CD4-positive, CD25-positive, alpha-beta regulatory T cell (primary cell): ENCODE measurements around the gene RFX2. TPM values are rescaled to one million over a fixed set of nuclear protein-coding genes. Genes with fewer than 3 reads are reported as not detected.

ENCODE experiments used
- ATAC-seq, 2 donors: fragments of 150-1000 bp; cut with Tn5 transposase; one replicate each; pipeline ENCODE4 v1.10.0; 2021; ENCODE audit warnings: low read depth in 2 of 2, moderate number of reproducible peaks in 2 of 2, moderate library complexity in 1 of 2
- DNase-seq, 3 donors: peaks; one replicate each; pipeline versions ENCODE4 v3.0.0 to v3.0.0-alpha.2; 2012 to 2022; ENCODE audit warnings: mixed read lengths in 1 of 3
- H3K27ac ChIP-seq: one replicate; pipeline ENCODE4 v1.7.0; 2013; ENCODE audit warnings: mild to moderate bottlenecking, low read length; ENCODE audit not compliant: insufficient read depth, poor library complexity, severe bottlenecking
- H3K27me3 ChIP-seq: one replicate; pipeline ENCODE4 v1.7.0; 2013; ENCODE audit warnings: low read length; ENCODE audit not compliant: control insufficient read depth, insufficient read depth
- H3K36me3 ChIP-seq: one replicate; pipeline ENCODE4 v1.7.0; 2013; ENCODE audit warnings: mild to moderate bottlenecking, low read length, moderate library complexity; ENCODE audit not compliant: control insufficient read depth, insufficient read depth
- H3K4me1 ChIP-seq: 2 replicates; pipeline ENCODE4 v1.7.0; 2013; ENCODE audit warnings: mild to moderate bottlenecking, low read length; ENCODE audit not compliant: insufficient read depth, control insufficient read depth, poor library complexity, severe bottlenecking
- H3K4me3 ChIP-seq: one replicate; pipeline ENCODE4 v1.7.0; 2013; ENCODE audit warnings: low read depth, mild to moderate bottlenecking, low read length, moderate library complexity
- H3K9me3 ChIP-seq, 2 experiments: 1 replicate in 1 of 2; 2 replicates in 1 of 2; pipeline ENCODE4 v1.7.0; 2013; ENCODE audit warnings: low read length in 2 of 2, mild to moderate bottlenecking in 1 of 2, moderate library complexity in 1 of 2; ENCODE audit not compliant: control insufficient read depth in 2 of 2
- H3K27ac Mint-ChIP-seq, 3 donors: one replicate each; pipeline ENCODE4 v1.8.0; 2020 to 2022; ENCODE audit warnings: mild to moderate bottlenecking in 3 of 3, mixed read lengths in 3 of 3, moderate library complexity in 2 of 3
- H3K27me3 Mint-ChIP-seq: one replicate; pipeline ENCODE4 v1.8.0; 2022; ENCODE audit warnings: mild to moderate bottlenecking, mixed read lengths
- H3K36me3 Mint-ChIP-seq: one replicate; pipeline ENCODE4 v1.8.0; 2020; ENCODE audit warnings: mixed read lengths
- H3K4me1 Mint-ChIP-seq, 4 donors: one replicate each; pipeline ENCODE4 v1.8.0; 2020 to 2022; ENCODE audit warnings: mixed read lengths in 4 of 4, mild to moderate bottlenecking in 1 of 4
- H3K4me3 Mint-ChIP-seq, 4 donors: one replicate each; pipeline ENCODE4 v1.8.0; 2020 to 2022; ENCODE audit warnings: mild to moderate bottlenecking in 4 of 4, mixed read lengths in 4 of 4, moderate library complexity in 3 of 4
- H3K9me3 Mint-ChIP-seq, 7 donors: one replicate each; pipeline ENCODE4 v1.8.0; 2020 to 2022; ENCODE audit warnings: mixed read lengths in 7 of 7, mild to moderate bottlenecking in 3 of 7, moderate library complexity in 2 of 7
- polyA plus RNA-seq, 4 donors: library from polyadenylated mRNA; unstranded; fragments of 300-500 nt; fragmentation: Illumina TruSeq; gene quantifications; one replicate each; pipeline ENCODE4 v1.2.3, GENCODE V29; 2021
- total RNA-seq: library from RNA; stranded (reverse); gene quantifications from one replicate; pipeline ENCODE4 v1.2.3, GENCODE V29; 2022

Gene RFX2
- total and polyA plus RNA-seq, 5 donors from 2014 or later, result 1.3 to 3.3 (median 2.3) TPM

- H3K9me3 ChIP-seq, result no peaks in the 10 kb centered on the region
- ATAC-seq (no peak), DNase-seq (no peak)
- Mint-ChIP-seq H3K27ac (no peak overlapping the region), H3K36me3 (peaks cover 3% of the 10 kb centered on the region), H3K9me3 (no peaks in the 10 kb centered on the region), H3K4me3 (no peak overlapping the region), H3K4me1 (peaks cover 0 to 15% (median 9%) of the 10 kb centered on the region in 4 donors), H3K27me3 (peaks cover 4% of the 10 kb centered on the region)
- no peaks in the 10 kb centered on the region for H3K27me3 ChIP-seq
- H3K27ac ChIP-seq, result no peak overlapping the region
- no peak overlapping the region for H3K4me3 ChIP-seq
- no peaks in the 10 kb centered on the region for H3K4me1 ChIP-seq
- no peaks in the 10 kb centered on the region for H3K36me3 ChIP-seq
Measured at GRCh38 chr19:6017576-6017975, 92.7 kb downstream of the RFX2 start.

- no peak overlapping the region for H3K4me3 ChIP-seq
- peaks cover 4% of the 10 kb centered on the region for H3K27me3 Mint-ChIP-seq
- ATAC-seq, result no peak
- no peaks in the 10 kb centered on the region for H3K36me3 ChIP-seq
- no peak for DNase-seq
- no peak overlapping the region for H3K27ac ChIP-seq
- no peaks in the 10 kb centered on the region for H3K27me3 ChIP-seq
- no peaks in the 10 kb centered on the region for H3K9me3 Mint-ChIP-seq
- H3K9me3 ChIP-seq, result no peaks in the 10 kb centered on the region
- no peak overlapping the region for H3K27ac Mint-ChIP-seq
- peaks cover 0 to 3% (median 0%) of the 10 kb centered on the region in 4 donors for H3K4me1 Mint-ChIP-seq
- peaks cover 8% of the 10 kb centered on the region for H3K36me3 Mint-ChIP-seq
- H3K4me1 ChIP-seq, result no peaks in the 10 kb centered on the region
- no peak overlapping the region for H3K4me3 Mint-ChIP-seq
Measured at GRCh38 chr19:6015841-6016545, 94.3 kb downstream of the RFX2 start.

- Histone ChIP-seq H3K9me3 (no peaks in the 10 kb centered on the region), H3K36me3 (no peaks in the 10 kb centered on the region), H3K27me3 (no peaks in the 10 kb centered on the region), H3K4me1 (no peaks in the 10 kb centered on the region), H3K4me3 (no peak overlapping the region), H3K27ac (no peak overlapping the region)
- no peak overlapping the region for H3K4me3 Mint-ChIP-seq
- peaks cover 4% of the 10 kb centered on the region for H3K27me3 Mint-ChIP-seq
- no peak for ATAC-seq
- no peak overlapping the region for H3K27ac Mint-ChIP-seq
- no peak for DNase-seq
- no peaks in the 10 kb centered on the region for H3K4me1 Mint-ChIP-seq
- no peaks in the 10 kb centered on the region for H3K9me3 Mint-ChIP-seq
- H3K36me3 Mint-ChIP-seq, result peaks cover 13% of the 10 kb centered on the region
Measured at GRCh38 chr19:6014551-6015135, 95.7 kb downstream of the RFX2 start.

- H3K4me1 Mint-ChIP-seq, result peaks cover 0 to 2% (median 0%) of the 10 kb centered on the region in 4 donors
- no peaks in the 10 kb centered on the region for H3K9me3 ChIP-seq
- ATAC-seq, result no peak
- H3K4me3 Mint-ChIP-seq, result no peak overlapping the region
- H3K27me3 ChIP-seq, result no peaks in the 10 kb centered on the region
- no peak for DNase-seq
- H3K4me3 ChIP-seq, result no peak overlapping the region
- H3K9me3 Mint-ChIP-seq, result no peaks in the 10 kb centered on the region
- H3K36me3 Mint-ChIP-seq, result peaks cover 15% of the 10 kb centered on the region
- no peaks in the 10 kb centered on the region for H3K4me1 ChIP-seq
- H3K27ac ChIP-seq, result no peak overlapping the region
- no peaks in the 10 kb centered on the region for H3K36me3 ChIP-seq
- H3K27me3 Mint-ChIP-seq, result peaks cover 4% of the 10 kb centered on the region
- peak overlapping the region in 1 of 3 donors; percentile 72 for H3K27ac Mint-ChIP-seq
Measured at GRCh38 chr19:6012426-6013170, 97.7 kb downstream of the RFX2 start.

GRCh38 chr19:6011794-6012193 lies 98.5 kb downstream of the RFX2 start:
- H3K4me3 Mint-ChIP-seq, result no peak overlapping the region
- no peak for DNase-seq
- Histone ChIP-seq H3K9me3 (no peaks in the 10 kb centered on the region), H3K27me3 (no peaks in the 10 kb centered on the region), H3K36me3 (no peaks in the 10 kb centered on the region), H3K4me3 (no peak overlapping the region), H3K27ac (no peak overlapping the region), H3K4me1 (no peaks in the 10 kb centered on the region)
- H3K36me3 Mint-ChIP-seq, result peaks cover 17% of the 10 kb centered on the region
- no peaks in the 10 kb centered on the region for H3K9me3 Mint-ChIP-seq
- H3K27me3 Mint-ChIP-seq, result peaks cover 4% of the 10 kb centered on the region
- no peak for ATAC-seq
- H3K27ac Mint-ChIP-seq, result peak overlapping the region in 1 of 3 donors; percentile 79
- H3K4me1 Mint-ChIP-seq, result peaks cover 0 to 2% (median 0%) of the 10 kb centered on the region in 4 donors

GRCh38 chr19:6011206-6011605 lies 99.1 kb downstream of the RFX2 start:
- no peaks in the 10 kb centered on the region for H3K36me3 ChIP-seq
- no peak for DNase-seq
- no peaks in the 10 kb centered on the region for H3K4me1 ChIP-seq
- H3K27ac ChIP-seq, result no peak overlapping the region
- no peak overlapping the region for H3K4me3 ChIP-seq
- Mint-ChIP-seq H3K27me3 (peaks cover 4% of the 10 kb centered on the region), H3K4me3 (no peak overlapping the region), H3K27ac (no peak overlapping the region), H3K4me1 (peaks cover 0 to 2% (median 0%) of the 10 kb centered on the region in 4 donors), H3K36me3 (peaks cover 17% of the 10 kb centered on the region), H3K9me3 (no peaks in the 10 kb centered on the region)
- no peaks in the 10 kb centered on the region for H3K27me3 ChIP-seq
- ATAC-seq, result no peak
- H3K9me3 ChIP-seq, result no peaks in the 10 kb centered on the region

GRCh38 chr19:6010107-6010506 lies 100.2 kb downstream of the RFX2 start:
- Histone ChIP-seq H3K9me3 (no peaks in the 10 kb centered on the region), H3K27me3 (no peaks in the 10 kb centered on the region), H3K4me3 (no peak overlapping the region), H3K27ac (no peak overlapping the region), H3K36me3 (no peaks in the 10 kb centered on the region), H3K4me1 (no peaks in the 10 kb centered on the region)
- no peaks in the 10 kb centered on the region for H3K9me3 Mint-ChIP-seq
- no peak overlapping the region for H3K27ac Mint-ChIP-seq
- H3K27me3 Mint-ChIP-seq, result peaks cover 4% of the 10 kb centered on the region
- peaks cover 0 to 2% (median 0%) of the 10 kb centered on the region in 4 donors for H3K4me1 Mint-ChIP-seq
- DNase-seq (no peak), ATAC-seq (no peak)
- H3K36me3 Mint-ChIP-seq, result peaks cover 17% of the 10 kb centered on the region
- H3K4me3 Mint-ChIP-seq, result no peak overlapping the region
